HG03378 (cell line): Measurements from ENCODE around the gene KCNJ5.

Source experiments
- ATAC-seq: cut with Tn5 transposase; IDR thresholded peaks from one replicate; pipeline ENCODE4 v1.9.1; 2021; ENCODE audit warnings: mild to moderate bottlenecking, moderate library complexity; ENCODE audit not compliant: unreplicated experiment

The KCNJ5 gene

GRCh38 chr11:128893578-128894285, 2.6 kb downstream of the KCNJ5 start:
- peak; percentile 74 for ATAC-seq

DNA sequence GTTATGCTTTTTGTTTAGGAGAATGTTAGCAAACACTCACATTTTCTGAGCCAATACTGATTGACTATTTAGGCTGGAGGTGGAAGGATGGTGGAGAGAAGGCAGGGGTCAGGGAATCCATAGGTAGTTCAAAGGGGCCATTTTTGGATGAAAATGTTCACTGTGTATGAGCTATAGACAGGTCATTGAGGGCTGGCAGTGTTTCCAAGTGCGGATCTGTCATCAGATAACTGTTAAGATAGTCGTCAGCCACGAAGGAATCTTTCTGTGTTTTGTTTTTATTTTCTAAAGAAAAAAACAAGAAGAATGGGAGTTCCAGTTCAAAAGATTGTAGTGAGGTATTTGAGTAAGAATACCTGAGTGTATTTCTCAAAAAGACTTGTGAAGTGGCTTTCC, 3.1 kb downstream of the KCNJ5 start:
- no peak for ATAC-seq

- ATAC-seq: no peak
Measured at GRCh38 chr11:128894685-128895084, 3.5 kb downstream of the KCNJ5 start.

DNA sequence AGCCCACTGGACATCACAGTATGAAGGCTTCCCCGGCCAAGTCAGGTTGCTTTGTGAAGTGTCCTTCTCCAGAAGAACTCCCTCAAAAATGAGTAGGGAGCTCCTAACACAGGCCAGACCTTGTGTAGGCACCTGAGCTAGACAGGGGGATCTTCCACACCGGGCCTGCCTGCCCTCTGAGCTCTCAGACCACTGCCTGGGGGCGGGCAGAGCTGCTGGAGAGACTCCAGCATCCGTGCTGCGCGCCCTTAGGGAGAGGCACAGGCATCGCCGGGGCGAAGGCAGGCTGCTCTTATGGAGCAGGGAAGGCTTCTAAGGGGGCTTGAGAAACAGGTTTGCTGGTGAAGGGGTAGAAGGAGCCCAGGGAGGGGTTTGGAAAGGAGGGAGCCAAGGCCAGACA, 4.4 kb downstream of the KCNJ5 start:
- ATAC-seq: no peak

GRCh38 chr11:128896356-128896755, 5.2 kb downstream of the KCNJ5 start:
- ATAC-seq: no peak

DNA sequence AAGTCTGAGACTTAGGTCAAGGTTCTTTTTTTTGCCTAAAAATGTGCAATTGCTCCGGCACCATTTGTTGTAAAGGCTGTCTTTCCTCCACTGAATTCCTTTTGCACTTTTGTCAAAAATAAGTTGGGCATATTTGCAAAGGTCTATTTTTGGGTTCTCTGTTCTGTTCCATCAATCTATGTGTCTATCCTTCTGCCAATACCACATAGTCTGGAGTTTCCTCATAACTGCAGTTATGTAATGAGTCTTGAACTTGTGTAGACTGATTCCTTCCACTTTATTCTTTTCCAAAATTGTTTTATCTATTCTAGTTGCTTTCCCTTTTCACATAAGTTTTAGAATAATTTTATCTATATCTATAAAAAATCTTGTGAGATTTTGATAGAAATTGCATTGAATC, 6.7 kb downstream of the KCNJ5 start:
- ATAC-seq: no peak

DNA sequence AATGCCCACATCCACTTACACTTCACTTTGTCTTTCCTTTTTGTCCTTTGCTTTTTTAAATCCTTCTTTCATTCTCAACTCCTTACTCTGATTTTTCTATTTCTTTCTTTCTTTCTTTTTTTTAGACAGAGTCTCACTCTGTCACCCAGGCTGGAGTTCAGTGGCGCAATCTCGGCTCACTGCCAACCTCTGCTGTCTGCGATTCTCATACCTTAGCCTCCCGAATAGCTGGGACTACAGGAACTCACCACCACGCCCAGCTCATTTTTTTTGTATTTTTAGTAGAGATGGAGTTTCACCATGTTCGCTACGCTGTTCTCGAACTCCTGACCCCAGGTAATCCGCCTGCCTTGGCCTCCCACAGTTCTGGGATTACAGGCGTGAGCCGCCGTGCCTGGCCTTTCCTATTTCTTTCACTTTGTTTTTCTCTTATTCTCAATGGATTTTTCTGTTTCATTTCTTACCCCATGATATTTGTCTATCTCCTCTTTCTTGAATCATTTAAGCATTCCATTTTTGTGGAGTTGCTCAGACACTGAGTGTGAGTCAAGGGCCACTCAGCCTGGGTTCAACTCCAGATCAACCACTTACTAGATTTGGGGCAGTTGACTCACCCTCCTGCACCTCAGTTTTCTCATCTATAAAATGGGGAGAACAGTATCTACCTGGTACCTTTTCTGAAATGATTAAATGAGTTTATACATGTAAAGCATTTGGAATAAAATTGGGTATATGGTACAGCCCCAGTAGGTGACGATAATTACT, 7.6 kb downstream of the KCNJ5 start:
- no peak for ATAC-seq

DNA sequence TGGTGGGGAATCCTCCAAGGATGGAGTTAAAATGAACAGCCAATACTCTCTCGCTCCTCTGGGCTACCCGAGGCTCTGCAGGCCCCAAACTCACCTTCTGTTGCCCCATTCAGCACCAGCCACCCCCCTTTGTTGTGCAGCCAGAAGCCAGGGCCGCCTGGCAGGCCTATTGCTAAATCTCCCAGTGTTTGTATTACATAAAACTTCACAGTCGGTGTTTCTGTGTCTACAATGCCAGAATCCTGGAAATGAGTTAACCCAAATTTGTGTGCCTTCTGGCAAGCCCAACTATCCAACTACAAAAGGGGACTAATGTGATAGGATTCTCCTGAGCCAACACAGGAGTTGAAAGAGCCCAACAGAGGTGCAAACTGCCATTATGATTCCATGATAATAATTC, 9.3 kb downstream of the KCNJ5 start:
- ATAC-seq: no peak

DNA sequence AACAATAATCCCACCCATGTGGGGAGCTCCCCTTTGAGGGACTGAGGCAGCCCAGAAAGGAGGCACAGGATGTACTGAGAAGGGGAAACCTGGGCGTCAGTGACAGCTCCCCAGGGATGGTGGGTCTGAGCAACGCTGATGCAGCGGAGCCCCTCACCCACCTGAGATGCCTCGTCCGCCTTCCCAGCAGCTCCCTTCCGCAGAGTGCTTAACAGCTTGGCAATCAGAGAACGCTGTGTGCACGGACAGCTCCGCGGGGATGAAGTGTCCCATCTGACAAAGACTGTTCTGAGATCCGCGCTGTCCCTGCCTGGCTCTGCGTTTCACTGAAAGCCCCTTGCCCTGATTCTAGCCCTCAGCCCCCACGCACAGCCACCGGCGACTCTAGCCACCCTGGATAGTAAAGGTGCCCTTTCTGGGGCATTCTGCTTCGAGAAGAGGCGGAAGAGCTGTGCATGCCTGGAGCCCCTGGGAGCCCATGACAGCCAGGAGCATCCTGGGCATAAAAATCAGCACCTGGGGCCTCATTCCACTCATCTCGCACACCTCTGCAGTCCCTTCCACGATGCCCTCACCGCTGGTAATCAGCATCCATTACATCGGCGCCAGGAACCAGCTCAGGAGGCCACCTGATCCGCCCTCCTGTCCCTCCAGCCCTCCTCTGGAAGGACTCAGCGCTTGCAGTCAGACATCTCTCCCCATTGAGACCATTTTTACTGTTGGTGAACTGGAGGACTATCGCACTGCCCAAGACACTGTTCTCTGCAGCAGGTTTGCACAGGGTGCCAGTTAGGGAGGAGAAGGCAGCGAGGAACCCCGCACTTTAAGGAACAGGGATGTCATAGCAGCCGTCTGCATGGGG, 10.7 kb downstream of the KCNJ5 start:
- no peak for ATAC-seq

- no peak for ATAC-seq
Measured at GRCh38 chr11:128902515-128903066, 11.4 kb downstream of the KCNJ5 start.

DNA sequence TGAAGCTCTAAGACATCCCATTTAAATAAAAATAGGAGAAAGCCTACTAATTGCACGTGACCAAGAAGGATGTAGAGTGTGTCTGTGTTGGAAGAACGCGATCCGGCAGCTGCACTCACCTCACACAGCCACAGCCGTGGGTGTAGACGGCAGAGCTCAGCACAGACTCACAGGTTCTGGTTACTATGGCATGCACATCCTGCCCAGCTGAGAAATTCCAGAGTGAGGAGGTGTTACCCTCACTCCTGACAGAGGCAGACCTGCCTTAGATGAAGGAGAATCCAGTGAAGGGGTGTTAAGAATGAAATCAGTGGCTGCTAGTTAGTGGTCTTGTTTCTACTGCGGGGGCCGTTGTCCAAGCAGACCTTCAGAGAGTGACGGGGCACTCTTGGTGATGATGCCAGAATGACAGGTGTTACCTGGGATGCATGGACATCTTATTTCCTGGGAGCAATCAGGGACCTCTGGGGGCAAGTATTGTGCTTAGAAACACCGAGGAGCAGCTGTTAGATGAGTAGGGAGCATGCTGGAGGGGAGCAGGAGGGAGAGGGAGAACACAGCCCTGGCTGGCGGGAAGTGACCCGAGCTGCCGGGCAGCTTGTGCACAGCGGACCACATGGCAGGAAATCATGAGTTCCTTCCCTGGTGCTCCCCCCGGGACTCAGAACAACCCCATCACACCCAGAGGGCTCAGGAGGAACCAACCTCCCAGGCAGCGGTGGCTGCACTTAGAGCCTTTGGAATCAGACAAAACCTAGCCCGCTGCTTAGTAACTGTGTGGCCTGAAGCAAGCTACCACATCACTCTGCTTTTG, 12.3 kb downstream of the KCNJ5 start:
- ATAC-seq: no peak

DNA sequence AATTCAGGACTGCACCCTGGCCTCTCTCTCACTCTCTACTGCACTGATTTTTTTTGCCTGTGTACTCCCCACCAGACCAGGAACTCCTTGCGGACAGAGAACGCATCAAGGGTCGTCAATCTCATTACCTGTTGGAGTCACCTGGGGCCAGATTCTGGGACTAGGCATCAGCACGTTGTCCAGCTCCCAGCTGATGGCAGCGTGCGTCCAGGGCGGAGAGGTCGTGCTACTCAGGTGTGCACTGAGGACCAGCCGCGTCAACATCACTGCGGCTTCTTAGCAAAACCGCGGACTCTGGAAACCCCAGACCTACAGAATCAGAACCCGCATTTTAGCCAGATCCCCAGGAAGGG, 13.1 kb downstream of the KCNJ5 start:
- no peak for ATAC-seq

- peak; percentile 44 for ATAC-seq
Measured at GRCh38 chr11:128904656-128905344, 13.6 kb downstream of the KCNJ5 start.

- peak; percentile 40 for ATAC-seq
Measured at GRCh38 chr11:128905345-128906184, 14.4 kb downstream of the KCNJ5 start.

DNA sequence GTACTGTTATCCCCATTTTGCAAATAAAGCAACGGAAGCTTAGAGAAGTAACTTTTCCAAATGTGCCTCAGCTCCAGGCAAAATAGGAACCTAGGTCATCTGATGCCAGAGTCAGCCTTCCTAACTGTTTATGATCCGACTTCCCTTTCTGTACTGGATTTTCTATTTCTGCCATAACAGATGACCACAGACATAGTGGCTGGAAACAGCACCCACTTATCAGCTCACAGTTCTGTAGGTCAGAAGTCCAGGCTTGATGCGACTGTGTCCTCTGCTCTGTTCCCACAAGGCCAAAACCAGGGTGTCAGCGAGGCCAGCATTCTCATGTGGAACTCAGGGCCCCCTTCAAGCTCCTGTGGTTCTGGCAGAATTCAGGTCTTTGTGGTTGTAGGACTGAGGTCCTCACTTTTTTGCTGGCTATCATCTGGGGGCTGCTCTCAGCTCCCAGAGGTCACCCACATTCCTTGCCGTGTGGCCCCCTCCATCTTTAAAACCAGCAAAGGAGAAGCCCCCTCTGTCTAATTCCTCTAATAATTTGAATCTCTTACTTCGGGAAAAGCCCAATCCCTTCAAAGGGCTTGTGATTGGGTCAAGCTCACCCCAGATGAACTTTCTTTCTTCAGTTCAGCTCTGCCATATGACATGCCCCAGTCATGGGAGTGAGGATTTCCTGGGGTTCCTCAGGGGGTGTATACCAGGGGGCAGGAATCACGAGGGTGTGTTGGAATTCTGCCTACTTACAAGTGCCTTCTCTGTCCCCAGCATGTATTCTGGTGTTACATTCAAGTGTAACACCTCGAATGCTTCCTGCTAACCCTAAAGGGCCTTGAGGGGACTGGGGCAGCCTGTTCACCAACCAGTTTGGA, 15.3 kb downstream of the KCNJ5 start:
- no peak for ATAC-seq

DNA sequence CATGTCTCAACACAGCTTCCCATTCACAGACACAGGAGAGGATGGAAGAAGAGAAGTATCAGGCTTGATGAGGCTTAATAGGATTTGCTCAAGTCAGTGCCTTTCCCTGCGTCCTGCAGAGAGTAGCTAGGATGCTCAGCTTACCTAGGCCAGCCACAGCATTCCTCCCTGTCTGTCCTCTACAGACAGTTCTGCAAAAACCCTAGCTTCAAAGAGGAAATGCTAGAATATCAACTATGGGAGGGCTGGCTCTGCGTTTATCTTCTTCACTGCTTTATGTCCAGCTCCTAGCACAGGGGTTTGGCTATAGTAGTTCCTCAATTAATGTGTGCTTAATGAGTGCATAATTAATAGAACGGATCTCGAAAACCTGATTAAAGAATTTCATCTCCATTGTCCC, 16.4 kb downstream of the KCNJ5 start:
- ATAC-seq: no peak

DNA sequence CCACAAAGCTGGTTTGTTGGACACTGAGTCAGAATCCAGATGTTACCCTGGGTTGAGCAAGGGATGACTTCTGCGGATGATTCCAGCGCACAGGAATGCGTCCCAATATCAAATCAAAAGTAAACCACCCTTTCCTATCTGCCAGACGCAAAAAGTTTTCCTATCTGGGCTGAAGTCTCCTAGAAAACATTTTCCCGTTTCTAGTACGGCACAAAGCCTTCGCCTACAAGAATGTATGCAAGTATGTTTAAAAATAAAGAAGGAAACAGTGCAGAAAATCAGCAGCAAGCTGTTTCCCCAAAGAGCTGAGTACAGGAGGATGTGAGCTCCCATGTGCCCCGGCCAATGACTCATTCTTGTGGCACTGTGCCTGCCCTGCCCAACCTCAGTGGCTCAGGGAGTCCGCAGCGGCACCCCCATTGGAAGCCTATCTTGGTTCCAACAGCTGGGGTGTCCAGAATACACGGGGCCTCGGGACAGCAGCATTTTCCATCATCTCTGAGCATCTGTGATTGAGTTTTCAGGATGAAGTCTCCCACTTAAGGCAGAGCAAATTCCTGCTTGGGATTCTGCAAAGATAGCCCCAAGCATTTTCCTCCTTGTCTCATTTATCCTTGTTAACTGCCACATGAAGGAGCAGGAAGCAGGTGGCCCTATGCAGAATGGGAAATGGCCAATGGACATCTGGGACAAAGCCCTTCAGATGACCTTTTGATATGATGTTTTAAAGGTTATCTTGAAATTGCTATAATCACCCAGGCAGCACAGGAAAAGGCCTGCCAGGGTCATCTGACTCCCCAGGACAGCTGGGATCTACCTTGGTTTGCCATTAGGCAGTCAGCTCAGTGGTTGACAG, 17.5 kb downstream of the KCNJ5 start:
- ATAC-seq: no peak
